Activated CD4-positive, alpha-beta T cell treated with anti-CD3 and anti-CD28 coated beads, Interleukin-2, amount 10 ng/mL, durations not matched to agents 7 days and 5 days (primary cell): Measurements from ENCODE around the gene TTC13. TPM values are rescaled to one million over a fixed set of nuclear protein-coding genes. Genes with fewer than 3 reads are reported as not detected.
A peak's percentile ranks its signal among the peaks of the same experiment; 100 is the strongest.

Experiments
- CTCF ChIA-PET: fragments of 350-600 bp; sonication (Branson Sonifier 250); formaldehyde crosslinking; loops from one replicate; lab custom pipeline; 2021; ENCODE audit warnings: antibody characterized with exemption; lab: Charles Lee
- POLR2A ChIA-PET: fragments of 350-600 bp; sonication (Branson Sonifier 250); formaldehyde crosslinking; loops from one replicate; lab custom pipeline; 2021; ENCODE audit warnings: antibody characterized with exemption; lab: Charles Lee
- DNase-seq: peaks from one replicate; pipeline ENCODE4 v3.0.0-alpha.2; 2020
- H3K27ac Mint-ChIP-seq: one replicate; pipeline ENCODE4 v1.8.0; 2021; ENCODE audit warnings: mild to moderate bottlenecking, moderate library complexity, mixed read lengths
- H3K27me3 Mint-ChIP-seq: one replicate; pipeline ENCODE4 v1.8.0; 2021; ENCODE audit warnings: mixed read lengths
- H3K36me3 Mint-ChIP-seq: one replicate; pipeline ENCODE4 v1.8.0; 2021; ENCODE audit warnings: low read depth, mixed read lengths
- H3K4me1 Mint-ChIP-seq: one replicate; pipeline ENCODE4 v1.8.0; 2021; ENCODE audit warnings: mixed read lengths
- H3K4me3 Mint-ChIP-seq: one replicate; pipeline ENCODE4 v1.8.0; 2021; ENCODE audit warnings: mild to moderate bottlenecking, moderate library complexity, mixed read lengths
- H3K9me3 Mint-ChIP-seq: one replicate; pipeline ENCODE4 v1.8.0; 2021; ENCODE audit warnings: mixed read lengths
- total RNA-seq, 2 experiments: library from RNA; stranded (reverse); gene quantifications; one replicate each; pipeline ENCODE4 v1.2.3, GENCODE V29; 2021

TTC13 gene
- total RNA-seq, 2 experiments from 2014 or later: 35.4 to 39.2 TPM

DNA sequence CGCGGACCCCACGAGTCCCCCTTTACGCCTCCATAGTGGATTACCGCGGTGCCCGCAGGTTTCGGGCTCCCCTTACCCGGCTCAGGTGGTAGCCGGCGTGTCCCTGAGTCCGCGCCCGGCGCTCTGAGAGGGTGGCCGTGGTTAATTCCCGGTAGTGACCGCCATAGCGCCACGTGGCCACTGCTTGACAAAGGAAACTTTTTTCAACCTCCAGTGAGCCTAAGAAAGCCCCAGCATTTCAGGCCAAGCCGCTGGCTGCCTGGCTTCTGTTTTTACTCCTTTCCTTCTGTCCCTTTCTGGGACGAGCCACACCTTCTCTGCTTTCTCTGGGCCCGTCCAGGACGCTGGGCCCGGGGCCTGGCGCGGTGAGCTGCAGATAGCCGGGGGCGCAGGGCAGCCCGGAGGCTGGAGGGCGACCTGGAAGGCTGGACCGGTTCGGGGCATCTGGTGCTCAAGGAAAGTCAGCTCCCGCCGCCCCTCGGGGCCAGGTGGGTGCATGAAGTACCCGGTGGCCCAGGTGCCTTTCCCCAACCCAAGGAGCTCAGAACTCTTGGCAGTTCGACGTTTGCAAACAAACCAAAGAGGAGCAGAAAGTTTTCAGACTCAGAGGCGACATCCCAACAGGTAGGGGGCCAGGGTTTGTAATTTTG, 109.8 kb downstream of the TTC13 start:
- Mint-ChIP-seq H3K9me3 (no peaks in the 10 kb centered on the region), H3K4me3 (peak overlapping the region; percentile 78), H3K27ac (no peak overlapping the region), H3K27me3 (peaks cover 40% of the 10 kb centered on the region), H3K4me1 (peaks cover 9% of the 10 kb centered on the region), H3K36me3 (no peaks in the 10 kb centered on the region)
- DNase-seq: no peak
- POLR2A ChIA-PET: no interaction called here
- CTCF ChIA-PET: no interaction called here

DNA sequence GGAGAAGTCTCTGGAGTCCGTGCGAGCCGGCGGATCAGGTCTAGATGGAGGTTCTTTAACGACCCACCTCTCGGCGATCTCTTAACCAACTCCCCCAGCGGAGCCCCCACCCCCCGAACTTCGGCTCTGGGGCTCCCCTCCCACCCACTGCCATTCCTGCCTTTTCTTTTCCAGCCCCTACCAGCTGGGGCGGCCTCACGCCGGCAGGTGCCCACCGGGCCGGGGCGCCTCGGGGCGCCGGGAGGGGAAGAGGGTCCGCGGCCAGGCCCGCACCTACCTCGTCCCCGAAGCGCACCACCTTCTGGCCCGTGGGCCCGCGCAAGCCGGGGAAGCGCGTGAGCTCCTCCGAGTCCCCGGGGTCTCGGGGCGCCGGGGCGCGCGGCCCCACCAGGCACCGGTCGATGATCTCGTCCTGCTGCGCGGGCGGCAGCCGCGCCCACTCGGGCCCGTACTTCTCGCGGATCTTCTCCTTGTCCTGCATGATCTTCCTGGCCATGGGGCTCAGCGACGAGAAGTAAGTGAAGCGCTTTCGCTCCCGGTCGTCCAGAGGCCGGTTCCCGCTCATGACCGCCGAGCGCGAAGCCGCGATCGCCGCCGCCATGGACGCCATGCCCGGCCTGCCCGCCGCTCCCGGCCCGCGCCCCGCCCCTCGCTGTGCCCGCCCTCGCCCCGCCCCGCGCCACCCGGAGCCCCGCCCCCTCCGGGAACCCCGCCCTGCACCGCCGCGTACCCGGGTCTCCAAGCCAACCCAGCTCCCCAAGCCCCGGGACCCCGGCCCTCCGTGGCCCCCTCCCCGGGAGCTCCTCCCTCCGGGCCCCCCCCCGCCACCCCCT, 110.5 kb downstream of the TTC13 start, which contains the start of gene C1orf198:
C1orf198 (minus strand) TSS at position 619 of the 833 bp plus-strand sequence; CDS start at position 610, 9 bp downstream.
- H3K9me3 Mint-ChIP-seq: no peaks in the 10 kb centered on the region
- H3K4me1 Mint-ChIP-seq: peaks cover 14% of the 10 kb centered on the region
- POLR2A ChIA-PET: no interaction called here
- H3K27me3 Mint-ChIP-seq: peaks cover 40% of the 10 kb centered on the region
- CTCF ChIA-PET: interaction anchor here (0.9 kb wide), 1 partner anchor 34 kb away, joined by 3 read pairs; no protein-coding TSS in a partner anchor
- H3K27ac Mint-ChIP-seq: no peak within 1 kb of the TSS
- peak; percentile 68 for DNase-seq
- peak within 1 kb of the TSS; percentile 82 for H3K4me3 Mint-ChIP-seq
- H3K36me3 Mint-ChIP-seq: no peaks in the 10 kb centered on the region

DNA sequence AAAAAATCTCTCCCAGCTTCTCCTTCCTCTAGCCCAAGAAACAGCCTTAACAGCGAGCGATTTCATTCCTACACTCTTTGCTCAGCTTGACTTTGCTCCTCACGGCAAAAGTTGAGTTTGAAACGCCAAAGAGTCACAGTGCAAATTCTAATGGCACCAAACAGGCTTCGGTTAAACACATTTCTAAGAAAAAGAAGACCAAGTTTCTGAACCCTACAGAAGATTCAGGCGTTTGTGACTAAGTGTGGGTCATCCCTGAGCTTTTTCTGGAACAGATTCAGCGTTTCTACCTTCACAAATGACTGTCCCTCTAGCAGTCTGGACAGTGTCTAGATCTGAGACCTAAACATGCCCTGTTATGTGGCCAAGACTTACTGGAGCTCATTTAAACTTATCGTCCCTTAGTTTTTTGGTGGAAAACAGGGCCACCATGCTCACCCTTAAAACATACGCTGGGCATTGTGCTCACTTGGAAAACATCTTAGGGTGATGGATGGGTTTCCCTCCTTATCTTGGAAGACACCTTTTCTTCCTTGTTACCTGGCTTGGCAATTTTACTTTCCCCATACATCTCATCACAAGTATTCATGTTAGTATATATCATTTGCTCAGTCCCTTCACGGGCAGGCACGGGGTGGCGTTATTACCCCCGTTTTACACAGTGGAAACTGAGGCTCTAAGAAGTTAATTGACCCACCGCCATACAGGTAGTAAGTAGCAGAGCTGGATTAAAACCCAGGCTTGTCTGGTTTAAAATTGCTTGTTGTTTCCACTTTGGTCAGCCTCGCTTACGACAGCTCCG, 111.4 kb downstream of the TTC13 start:
- Mint-ChIP-seq H3K27ac (no peak overlapping the region), H3K27me3 (peaks cover 40% of the 10 kb centered on the region), H3K4me1 (peaks cover 19% of the 10 kb centered on the region), H3K9me3 (no peaks in the 10 kb centered on the region), H3K36me3 (no peaks in the 10 kb centered on the region), H3K4me3 (peak overlapping the region; percentile 82)
- ChIA-PET POLR2A (no interaction called here), CTCF (interaction anchor here (0.6 to 0.9 kb wide), 2 partner anchors 33 to 361 kb away, joined by 3 read pairs; no protein-coding TSS in a partner anchor)
- no peak for DNase-seq

DNA sequence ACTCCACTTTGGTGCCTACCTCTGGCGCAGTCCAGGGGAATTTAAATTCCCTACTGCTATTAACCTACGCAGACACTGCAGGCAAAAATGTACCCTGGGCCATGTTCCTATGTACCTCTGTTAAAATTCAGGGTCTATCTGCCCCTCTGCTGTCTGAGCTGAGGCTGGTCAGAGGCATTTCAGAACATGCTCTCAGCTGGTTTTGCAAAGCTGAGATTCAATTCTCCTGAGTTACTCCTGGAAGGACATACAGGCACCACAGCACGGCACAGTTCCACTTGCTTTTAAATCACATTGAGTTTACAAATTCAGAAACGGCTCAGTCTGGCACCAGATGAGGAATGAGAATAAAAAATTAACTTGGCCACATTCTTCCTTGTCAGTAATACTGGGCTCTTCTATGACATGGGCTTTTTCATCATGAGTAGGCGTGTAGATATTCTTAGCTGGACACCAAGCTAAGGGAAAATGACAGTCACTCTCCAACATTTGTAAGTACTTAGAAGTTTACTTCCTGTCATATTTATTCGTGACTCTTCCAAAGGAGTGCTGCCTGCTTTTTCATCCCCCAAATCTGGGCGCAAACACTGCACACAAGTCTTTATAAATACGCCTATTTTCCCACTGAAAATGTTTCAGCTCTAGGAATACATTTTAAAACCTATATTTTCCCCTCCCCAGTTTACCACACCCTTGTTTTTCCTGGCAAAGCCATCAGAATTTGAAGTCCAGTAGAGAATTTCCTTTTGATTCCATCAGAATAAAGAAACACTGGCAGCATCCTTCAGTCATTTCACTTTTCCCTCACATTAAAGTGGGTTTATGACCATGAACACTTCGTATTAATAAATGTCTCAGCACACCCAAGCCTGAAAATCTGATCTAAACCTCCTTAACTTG, 112.2 kb downstream of the TTC13 start:
- Mint-ChIP-seq H3K4me1 (peaks cover 19% of the 10 kb centered on the region), H3K27me3 (peaks cover 35% of the 10 kb centered on the region), H3K36me3 (no peaks in the 10 kb centered on the region), H3K4me3 (peak overlapping the region; percentile 11), H3K27ac (no peak overlapping the region), H3K9me3 (no peaks in the 10 kb centered on the region)
- no peak for DNase-seq
- ChIA-PET CTCF (interaction anchor here (0.6 kb wide), 1 partner anchor 362 kb away, joined by 3 read pairs; no protein-coding TSS in a partner anchor), POLR2A (no interaction called here)

DNA sequence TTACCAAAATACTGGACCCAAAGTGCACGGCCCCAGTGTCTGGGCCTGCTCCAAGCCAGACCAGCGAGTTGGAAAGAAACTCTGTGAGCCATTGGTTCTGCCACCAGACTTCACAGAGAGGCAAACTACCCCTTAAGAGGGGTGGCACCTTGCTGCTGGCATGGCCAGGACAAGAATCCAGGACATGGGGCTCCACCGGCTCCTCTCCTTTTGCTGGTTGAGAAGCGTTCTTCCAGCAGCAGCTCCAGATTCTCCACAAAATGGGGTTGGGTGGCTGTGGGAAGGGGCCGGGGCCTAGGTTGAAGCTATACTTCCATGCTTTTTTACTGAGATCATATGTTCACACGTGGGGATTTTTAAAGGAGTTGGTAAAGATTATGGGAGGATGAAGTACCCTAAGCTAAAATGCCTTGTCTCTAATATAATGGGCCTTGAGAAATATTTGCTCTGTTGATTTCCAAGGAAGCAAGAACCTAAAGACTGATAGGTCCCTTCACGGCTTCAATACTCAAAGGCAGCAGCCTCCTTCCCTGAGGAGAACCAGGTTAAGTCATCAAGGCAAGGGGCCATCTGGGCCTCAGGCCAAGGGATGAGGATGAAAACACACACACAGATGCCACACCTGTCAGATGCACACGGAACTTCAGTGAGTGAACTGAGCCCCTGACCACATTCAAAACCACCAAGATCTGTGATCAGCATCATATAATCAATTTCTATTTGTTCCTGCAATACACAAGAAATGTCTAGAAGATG, 113.4 kb downstream of the TTC13 start:
- H3K4me3 Mint-ChIP-seq: no peak overlapping the region
- ChIA-PET POLR2A (no interaction called here), CTCF (interaction anchor here (1.3 kb wide), 1 partner anchor 13 kb away, joined by 3 read pairs; no protein-coding TSS in a partner anchor)
- H3K27ac Mint-ChIP-seq: no peak overlapping the region
- peaks cover 25% of the 10 kb centered on the region for H3K27me3 Mint-ChIP-seq
- peaks cover 19% of the 10 kb centered on the region for H3K4me1 Mint-ChIP-seq
- no peaks in the 10 kb centered on the region for H3K9me3 Mint-ChIP-seq
- DNase-seq: no peak
- H3K36me3 Mint-ChIP-seq: no peaks in the 10 kb centered on the region

DNA sequence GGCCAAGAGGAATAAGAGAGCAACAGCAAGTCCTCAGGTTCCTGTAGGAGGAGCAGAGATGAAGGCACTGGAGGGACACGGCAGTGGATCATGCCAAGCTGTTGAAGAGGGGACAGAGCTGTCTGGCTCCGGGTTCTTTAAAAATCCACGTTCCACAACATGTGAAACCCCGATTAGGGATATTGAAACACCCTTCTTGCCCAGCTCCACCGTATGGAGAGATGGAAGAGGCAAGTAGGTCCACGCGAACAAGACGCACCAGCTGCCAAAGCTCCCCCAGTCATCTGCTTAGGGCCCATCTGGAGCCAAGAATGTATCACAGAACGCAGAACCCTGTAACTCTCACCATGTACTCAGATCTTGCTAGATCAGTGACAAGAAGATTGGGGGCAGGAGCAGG, 114.2 kb downstream of the TTC13 start:
- H3K4me3 Mint-ChIP-seq: no peak overlapping the region
- H3K27me3 Mint-ChIP-seq: peaks cover 18% of the 10 kb centered on the region
- no peaks in the 10 kb centered on the region for H3K36me3 Mint-ChIP-seq
- no peak overlapping the region for H3K27ac Mint-ChIP-seq
- no peaks in the 10 kb centered on the region for H3K9me3 Mint-ChIP-seq
- H3K4me1 Mint-ChIP-seq: peaks cover 19% of the 10 kb centered on the region
- no peak for DNase-seq
- ChIA-PET CTCF (interaction anchor here (1.1 to 1.3 kb wide), 2 partner anchors 12 to 38 kb away, joined by 3 read pairs; no protein-coding TSS in a partner anchor), POLR2A (no interaction called here)

DNA sequence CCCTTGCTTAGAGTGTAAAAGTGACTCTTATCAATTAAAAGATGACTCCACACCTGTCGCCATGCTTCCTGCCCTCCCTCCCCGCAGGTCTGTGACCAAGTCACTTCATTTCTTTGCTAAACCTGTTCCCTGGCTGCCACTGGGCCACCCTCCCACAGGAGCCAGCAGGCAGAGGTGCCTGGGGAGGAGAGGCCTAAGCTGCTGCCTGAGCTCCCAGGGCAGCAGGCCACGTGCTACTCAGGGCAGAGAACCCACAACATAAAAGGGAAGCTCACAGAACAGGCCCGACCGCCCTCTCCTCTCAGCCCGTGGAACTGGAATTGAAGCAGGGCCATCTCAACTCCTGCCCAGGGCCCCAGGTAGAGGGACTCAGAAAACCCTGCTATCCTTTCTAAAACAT, 115.2 kb downstream of the TTC13 start:
- peaks cover 10% of the 10 kb centered on the region for H3K27me3 Mint-ChIP-seq
- H3K36me3 Mint-ChIP-seq: no peaks in the 10 kb centered on the region
- ChIA-PET CTCF (interaction anchor here (1.1 kb wide), 1 partner anchor 37 kb away, joined by 3 read pairs; no protein-coding TSS in a partner anchor), POLR2A (no interaction called here)
- no peak overlapping the region for H3K4me3 Mint-ChIP-seq
- no peak overlapping the region for H3K27ac Mint-ChIP-seq
- H3K4me1 Mint-ChIP-seq: peaks cover 17% of the 10 kb centered on the region
- no peak for DNase-seq
- no peaks in the 10 kb centered on the region for H3K9me3 Mint-ChIP-seq

DNA sequence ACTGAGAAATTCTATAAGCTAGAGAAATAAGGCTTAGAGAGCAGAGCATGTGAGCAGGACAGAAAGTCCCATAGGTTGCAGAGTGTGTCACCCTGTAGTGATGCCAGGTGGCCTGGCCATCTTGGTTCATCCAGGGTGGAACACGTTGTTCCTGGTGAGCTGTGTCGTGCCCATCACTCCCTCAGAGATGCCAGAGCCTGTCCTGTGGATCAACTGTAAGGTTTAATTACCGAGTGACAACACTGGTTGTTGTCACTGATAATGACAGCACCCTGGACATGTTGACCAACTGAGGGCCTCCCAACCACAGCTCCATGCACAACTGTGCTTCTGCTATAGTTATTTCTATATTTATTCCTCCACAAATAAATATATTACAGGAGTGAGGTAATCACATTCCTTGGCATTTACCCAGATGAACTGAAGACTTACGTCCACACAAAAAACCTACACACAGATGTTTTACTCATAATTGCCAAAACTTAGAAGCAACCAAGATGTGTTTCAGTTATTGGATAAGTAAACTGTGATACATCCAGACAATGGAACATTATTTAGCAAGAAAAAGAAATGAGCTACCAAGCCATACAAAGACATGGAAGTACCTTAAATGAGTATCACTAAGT, 116.6 kb downstream of the TTC13 start:
- Mint-ChIP-seq H3K4me1 (peaks cover 13% of the 10 kb centered on the region), H3K27ac (no peak overlapping the region), H3K9me3 (no peaks in the 10 kb centered on the region), H3K36me3 (no peaks in the 10 kb centered on the region), H3K27me3 (peaks cover 4% of the 10 kb centered on the region), H3K4me3 (no peak overlapping the region)
- CTCF ChIA-PET: interaction anchor here (0.5 kb wide), 1 partner anchor 893 kb away, joined by 3 read pairs; no protein-coding TSS in a partner anchor
- DNase-seq: no peak
- POLR2A ChIA-PET: interaction anchor here (0.6 kb wide), 1 partner anchor 32 kb away, joined by 3 read pairs; no protein-coding TSS in a partner anchor

DNA sequence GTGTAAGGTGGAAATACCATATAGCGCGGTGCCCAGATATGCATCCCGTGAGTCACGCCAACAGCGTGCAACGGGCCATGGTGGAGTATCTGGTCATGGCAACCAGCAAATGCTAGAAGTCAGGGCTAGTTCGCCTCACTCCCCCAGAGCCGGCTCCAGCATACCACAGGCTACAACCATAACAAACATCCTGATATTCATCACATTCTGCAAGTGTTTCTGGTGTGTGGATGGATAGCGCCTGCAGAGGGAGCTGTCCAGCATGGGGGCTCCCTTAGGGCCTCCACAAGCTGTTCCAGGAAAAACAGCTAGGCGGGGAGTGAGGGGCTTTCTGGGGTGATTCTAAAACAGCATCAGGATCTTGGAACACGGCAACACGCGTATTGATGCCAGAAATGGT, 117.2 kb downstream of the TTC13 start:
- Mint-ChIP-seq H3K36me3 (no peaks in the 10 kb centered on the region), H3K9me3 (no peaks in the 10 kb centered on the region), H3K4me1 (peaks cover 9% of the 10 kb centered on the region), H3K27me3 (no peaks in the 10 kb centered on the region), H3K4me3 (no peak overlapping the region), H3K27ac (no peak overlapping the region)
- DNase-seq: no peak
- CTCF ChIA-PET: interaction anchor here (0.5 kb wide), 1 partner anchor 893 kb away, joined by 3 read pairs; no protein-coding TSS in a partner anchor
- POLR2A ChIA-PET: interaction anchor here (0.6 kb wide), 1 partner anchor 31 kb away, joined by 3 read pairs; no protein-coding TSS in a partner anchor

DNA sequence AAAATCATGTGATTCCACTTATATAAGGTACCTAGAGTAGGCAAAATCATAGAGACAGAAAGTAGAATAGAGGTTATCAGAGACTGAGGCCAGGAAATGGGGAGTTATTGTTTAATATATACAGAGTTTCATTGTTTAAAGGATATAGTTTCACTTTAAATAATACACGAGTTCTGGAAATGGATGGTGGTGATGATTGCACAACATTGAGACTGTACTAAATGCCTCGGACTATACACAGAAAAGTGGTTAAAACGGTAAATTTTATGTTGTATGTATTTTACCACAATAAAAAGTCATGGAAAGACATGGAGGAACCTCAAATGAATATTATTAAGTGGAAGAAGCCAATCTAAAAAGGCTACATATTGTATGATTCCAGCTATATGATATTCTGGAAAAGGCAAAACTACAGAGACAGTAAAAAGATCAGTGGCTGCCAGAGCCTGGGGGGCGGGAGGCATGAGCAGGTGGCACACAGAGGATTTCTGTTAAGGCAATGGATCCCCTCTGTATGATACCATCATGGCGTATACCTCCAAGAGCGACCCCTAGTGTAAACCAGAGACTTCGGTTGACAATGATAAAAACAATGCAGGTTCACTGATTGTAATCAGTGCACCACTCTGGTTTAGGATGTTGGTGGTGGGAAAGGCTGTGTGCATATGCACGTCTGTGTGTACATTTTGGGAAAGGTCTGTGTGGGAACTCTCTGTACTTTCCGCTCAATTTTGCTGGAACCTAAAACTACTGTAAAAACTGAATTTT, 117.9 kb downstream of the TTC13 start:
- POLR2A ChIA-PET: no interaction called here
- no peak for DNase-seq
- no peak overlapping the region for H3K27ac Mint-ChIP-seq
- no peak overlapping the region for H3K4me3 Mint-ChIP-seq
- peaks cover 9% of the 10 kb centered on the region for H3K4me1 Mint-ChIP-seq
- CTCF ChIA-PET: no interaction called here
- no peaks in the 10 kb centered on the region for H3K27me3 Mint-ChIP-seq
- no peaks in the 10 kb centered on the region for H3K9me3 Mint-ChIP-seq
- H3K36me3 Mint-ChIP-seq: no peaks in the 10 kb centered on the region
